H1 (cell line): ENCODE data around the gene GPR52. TPM values are rescaled to one million over a fixed set of nuclear protein-coding genes. Genes with fewer than 3 reads are reported as not detected.

Experiments
- NANOG ChIP-seq: IDR thresholded peaks from 2 replicates; pipeline ENCODE4 v1.6.1; 2011; ENCODE audit warnings: low read length, low read depth, mild to moderate bottlenecking, inconsistent platforms; ENCODE audit not compliant: insufficient read depth, poor library complexity, severe bottlenecking
- RAD21 ChIP-seq, 2 experiments: IDR thresholded peaks in 1 of 2; conservative IDR thresholded peaks in 1 of 2; 2 replicates each; pipeline ENCODE4 v1.6.1; 2011; ENCODE audit warnings: low read depth in 2 of 2, low read length in 2 of 2, improper control_type of control experiment in 1 of 2, inconsistent platforms in 1 of 2, mild to moderate bottlenecking in 1 of 2, moderate library complexity in 1 of 2
- SP1 ChIP-seq: IDR thresholded peaks from 2 replicates; pipeline ENCODE4 v1.6.1; 2011; ENCODE audit warnings: low read depth, low read length
- polyA plus RNA-seq, 7 experiments: library from polyadenylated mRNA; depleted of rRNA in 3 of 7; stranded (reverse) in 5 of 7; unstranded in 2 of 7; fragments of >200 nt in 5 of 7; fragments of 200-250 nt in 2 of 7; gene quantifications; 1 replicate in 5 of 7; 2 replicates in 1 of 7; 4 replicates in 1 of 7; pipeline versions ENCODE4 v1.2.1 to v1.2.3, GENCODE V29; 2011 to 2013; ENCODE audit warnings: missing spikeins in 2 of 7, mixed read lengths in 2 of 7
- total RNA-seq: library from RNA; stranded (reverse); fragmentation: NEBNext Ultra II Directional; extraction: Animal tissue kit (Norgen Biotek cat#: 25700); gene quantifications from 2 replicates; pipeline ENCODE4 v1.2.1, GENCODE V29; 2021
- TF ChIP-seq, protein P1 (sequence below): IDR thresholded peaks from 2 replicates; pipeline ENCODE4 v1.6.1; 2012; ENCODE audit warnings: low read length, inconsistent platforms
- TF ChIP-seq, protein P2 (sequence below), 3 experiments: IDR thresholded peaks; 1 replicate in 2 of 3; 2 replicates in 1 of 3; pipeline versions ENCODE4 v1.5.1 to v1.6.1; 2011; ENCODE audit warnings: low read length in 3 of 3, mild to moderate bottlenecking in 3 of 3, inconsistent platforms in 2 of 3, low read depth in 1 of 3, moderate library complexity in 1 of 3; ENCODE audit not compliant: insufficient read depth in 1 of 3; ENCODE audit errors: control extremely low read depth in 1 of 3

GPR52 gene
- total and polyA plus RNA-seq, 2 of the 8 experiments (the other 6 are each of a cell fraction or from before 2014, with no cell fraction given), result 0.24 to 0.63 TPM

- TF ChIP-seq, protein P1, sequence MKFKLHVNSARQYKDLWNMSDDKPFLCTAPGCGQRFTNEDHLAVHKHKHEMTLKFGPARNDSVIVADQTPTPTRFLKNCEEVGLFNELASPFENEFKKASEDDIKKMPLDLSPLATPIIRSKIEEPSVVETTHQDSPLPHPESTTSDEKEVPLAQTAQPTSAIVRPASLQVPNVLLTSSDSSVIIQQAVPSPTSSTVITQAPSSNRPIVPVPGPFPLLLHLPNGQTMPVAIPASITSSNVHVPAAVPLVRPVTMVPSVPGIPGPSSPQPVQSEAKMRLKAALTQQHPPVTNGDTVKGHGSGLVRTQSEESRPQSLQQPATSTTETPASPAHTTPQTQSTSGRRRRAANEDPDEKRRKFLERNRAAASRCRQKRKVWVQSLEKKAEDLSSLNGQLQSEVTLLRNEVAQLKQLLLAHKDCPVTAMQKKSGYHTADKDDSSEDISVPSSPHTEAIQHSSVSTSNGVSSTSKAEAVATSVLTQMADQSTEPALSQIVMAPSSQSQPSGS, result no peak
- no peak for TF ChIP-seq SP1
- TF ChIP-seq NANOG, result no peak
- TF ChIP-seq, protein P2, sequence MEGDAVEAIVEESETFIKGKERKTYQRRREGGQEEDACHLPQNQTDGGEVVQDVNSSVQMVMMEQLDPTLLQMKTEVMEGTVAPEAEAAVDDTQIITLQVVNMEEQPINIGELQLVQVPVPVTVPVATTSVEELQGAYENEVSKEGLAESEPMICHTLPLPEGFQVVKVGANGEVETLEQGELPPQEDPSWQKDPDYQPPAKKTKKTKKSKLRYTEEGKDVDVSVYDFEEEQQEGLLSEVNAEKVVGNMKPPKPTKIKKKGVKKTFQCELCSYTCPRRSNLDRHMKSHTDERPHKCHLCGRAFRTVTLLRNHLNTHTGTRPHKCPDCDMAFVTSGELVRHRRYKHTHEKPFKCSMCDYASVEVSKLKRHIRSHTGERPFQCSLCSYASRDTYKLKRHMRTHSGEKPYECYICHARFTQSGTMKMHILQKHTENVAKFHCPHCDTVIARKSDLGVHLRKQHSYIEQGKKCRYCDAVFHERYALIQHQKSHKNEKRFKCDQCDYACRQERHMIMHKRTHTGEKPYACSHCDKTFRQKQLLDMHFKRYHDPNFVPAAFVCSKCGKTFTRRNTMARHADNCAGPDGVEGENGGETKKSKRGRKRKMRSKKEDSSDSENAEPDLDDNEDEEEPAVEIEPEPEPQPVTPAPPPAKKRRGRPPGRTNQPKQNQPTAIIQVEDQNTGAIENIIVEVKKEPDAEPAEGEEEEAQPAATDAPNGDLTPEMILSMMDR (IDR thresholded peaks at IDR 0.05; ENCODE audit: control extremely low read depth in 1 of 3, insufficient read depth in 1 of 3, low read depth in 1 of 3, low read length in 3 of 3), result no peak
- TF ChIP-seq RAD21 (IDR thresholded peaks at IDR 0.05 in 1 of 2, conservative IDR thresholded peaks at IDR 0.05 in 1 of 2; ENCODE audit: low read depth in 2 of 2, low read length in 2 of 2), result no peak
Measured at GRCh38 chr1:174480324-174480723, 32.6 kb downstream of the GPR52 start (continued).
